SK-N-SH (cell line): ENCODE measurements around the gene PHEX. TPM values are rescaled to one million over a fixed set of nuclear protein-coding genes. Genes with fewer than 3 reads are reported as not detected.

ENCODE experiments used
- CTCF ChIA-PET: fragments of 300-600, 350-600 bp; formaldehyde crosslinking; extraction: SDS; loops from one replicate; lab custom pipeline; 2021; lab: Yijun Ruan, JAX
- POLR2A ChIA-PET: fragments of 350-600 bp; sonication (Branson Sonifier 250); formaldehyde crosslinking; extraction: SDS; loops from one replicate; lab custom pipeline; 2020; ENCODE audit warnings: antibody characterized with exemption, inconsistent platforms; lab: Yijun Ruan, JAX
- DNase-seq: peaks from one replicate; pipeline ENCODE4 v3.0.0; 2012
- H2AFZ ChIP-seq: fragments of 200-600 bp; sonication (generic); 2 replicates; pipeline ENCODE4 v1.8.1; 2016; ENCODE audit warnings: antibody characterized with exemption, mild to moderate bottlenecking, low read depth
- H3F3A ChIP-seq: fragments of 200-600 bp; sonication (generic); replicated peaks from 2 replicates; pipeline ENCODE3; 2016; ENCODE audit warnings: antibody characterized with exemption, mild to moderate bottlenecking; ENCODE audit not compliant: insufficient read depth
- H3K27ac ChIP-seq, 2 experiments: fragments of 200-500 bp in 1 of 2; fragments of 200-600 bp in 1 of 2; sonication (Bioruptor generic) in 1 of 2; sonication (generic), shearing (Covaris generic) in 1 of 2; 2 replicates each; pipeline versions ENCODE4 v1.5.1 to v1.6.1; 2014 to 2016; ENCODE audit warnings: low read depth in 2 of 2, inconsistent platforms in 1 of 2, low read length in 1 of 2, mild to moderate bottlenecking in 1 of 2, mixed read lengths in 1 of 2
- H3K27me3 ChIP-seq: fragments of 200-600 bp; sonication (generic), shearing (Covaris generic); 2 replicates; pipeline ENCODE4 v1.6.1; 2016; ENCODE audit warnings: mixed run types; ENCODE audit not compliant: insufficient read depth
- H3K36me3 ChIP-seq, 2 experiments: fragments of 200-500 bp in 1 of 2; fragments of 200-600 bp in 1 of 2; sonication (Bioruptor generic) in 1 of 2; sonication (generic) in 1 of 2; replicated peaks in 1 of 2; 2 replicates each; pipeline versions ENCODE3 to v1.5.1; 2014 to 2016; ENCODE audit warnings: low read length in 1 of 2, mild to moderate bottlenecking in 1 of 2; ENCODE audit not compliant: insufficient read depth in 2 of 2, control insufficient read depth in 1 of 2
- H3K4me1 ChIP-seq, 2 experiments: fragments of 200-500 bp in 1 of 2; fragments of 200-600 bp in 1 of 2; sonication (Bioruptor generic) in 1 of 2; sonication (generic), shearing (Covaris generic) in 1 of 2; 2 replicates each; pipeline versions ENCODE4 v1.5.1 to v1.6.1; 2014 to 2016; ENCODE audit warnings: low read depth in 1 of 2, low read length in 1 of 2, mixed run types in 1 of 2; ENCODE audit not compliant: insufficient read depth in 2 of 2, control insufficient read depth in 1 of 2
- H3K4me2 ChIP-seq: fragments of 200-600 bp; sonication (generic), shearing (Covaris generic); 2 replicates; pipeline ENCODE4 v1.6.1; 2017; ENCODE audit warnings: mixed run types
- H3K4me3 ChIP-seq, 2 experiments: fragments of 200-500 bp in 1 of 2; fragments of 200-600 bp in 1 of 2; sonication (Bioruptor generic) in 1 of 2; sonication (generic), shearing (Covaris generic) in 1 of 2; 2 replicates each; pipeline versions ENCODE4 v1.5.1 to v1.8.1; 2014 to 2016; ENCODE audit warnings: low read depth in 2 of 2, inconsistent platforms in 1 of 2, low read length in 1 of 2, mild to moderate bottlenecking in 1 of 2, mixed read lengths in 1 of 2, moderate library complexity in 1 of 2
- H3K79me2 ChIP-seq: fragments of 200-600 bp; sonication (generic); 2 replicates; pipeline ENCODE4 v1.8.1; 2017; ENCODE audit warnings: mild to moderate bottlenecking; ENCODE audit not compliant: insufficient read depth
- H3K9ac ChIP-seq: fragments of 200-600 bp; sonication (generic); 2 replicates; pipeline ENCODE4 v1.6.1; 2017; ENCODE audit warnings: mixed run types
- H3K9me2 ChIP-seq: fragments of 200-600 bp; sonication (generic); 2 replicates; pipeline ENCODE4 v1.6.1; 2017; ENCODE audit warnings: mixed run types
- H3K9me3 ChIP-seq: fragments of 200-600 bp; sonication (generic); 2 replicates; pipeline ENCODE4 v1.6.1; 2017; ENCODE audit warnings: mixed run types, mild to moderate bottlenecking, moderate library complexity
- H4K20me1 ChIP-seq: fragments of 200-600 bp; sonication (generic); 2 replicates; pipeline ENCODE4 v1.6.1; 2017; ENCODE audit warnings: mild to moderate bottlenecking, mixed run types; ENCODE audit not compliant: insufficient read depth
- ELF1 ChIP-seq: IDR thresholded peaks from 2 replicates; pipeline ENCODE4 v1.4.0; 2012
- EP300 ChIP-seq, 2 experiments: IDR thresholded peaks; 2 replicates each; pipeline versions ENCODE4 v1.4.0 to v1.6.1; 2012; ENCODE audit warnings: borderline replicate concordance in 1 of 2, low read depth in 1 of 2, low read length in 1 of 2
- FOXM1 ChIP-seq: IDR thresholded peaks from 2 replicates; pipeline ENCODE4 v1.4.0; 2012; ENCODE audit warnings: low read depth, mild to moderate bottlenecking
- MAX ChIP-seq: IDR thresholded peaks from 2 replicates; pipeline ENCODE4 v1.4.0; 2012; ENCODE audit warnings: low read depth
- MXI1 ChIP-seq: IDR thresholded peaks from 2 replicates; pipeline ENCODE4 v1.6.1; 2012; ENCODE audit warnings: mild to moderate bottlenecking, low read depth, low read length, improper control_type of control experiment
- POLR2AphosphoS5 ChIP-seq: IDR thresholded peaks from 2 replicates; pipeline ENCODE4 v1.6.1; 2012; ENCODE audit warnings: low read depth, low read length
- RAD21 ChIP-seq: IDR thresholded peaks from 2 replicates; pipeline ENCODE4 v1.6.1; 2012; ENCODE audit warnings: mild to moderate bottlenecking, low read length
- REST ChIP-seq: IDR thresholded peaks from 2 replicates; pipeline ENCODE4 v1.6.1; 2012; ENCODE audit warnings: mild to moderate bottlenecking, low read depth, low read length, moderate library complexity
- RXRA ChIP-seq: IDR thresholded peaks from 2 replicates; pipeline ENCODE4 v1.4.0; 2012; ENCODE audit warnings: low read depth, mild to moderate bottlenecking, borderline replicate concordance
- SIN3A ChIP-seq: IDR thresholded peaks from 2 replicates; pipeline ENCODE4 v1.6.1; 2012; ENCODE audit warnings: low read depth, mild to moderate bottlenecking, low read length, moderate library complexity, borderline replicate concordance
- SMC3 ChIP-seq: IDR thresholded peaks from 2 replicates; pipeline ENCODE4 v1.6.1; 2012; ENCODE audit warnings: low read depth, low read length, improper control_type of control experiment
- TCF12 ChIP-seq: IDR thresholded peaks from 2 replicates; pipeline ENCODE4 v1.4.0; 2012
- TEAD4 ChIP-seq: IDR thresholded peaks from 2 replicates; pipeline ENCODE4 v1.4.0; 2012; ENCODE audit warnings: mild to moderate bottlenecking, borderline replicate concordance; ENCODE audit not compliant: insufficient read depth
- USF1 ChIP-seq: IDR thresholded peaks from 2 replicates; pipeline ENCODE4 v1.4.0; 2012; ENCODE audit warnings: low read depth, borderline replicate concordance
- USF2 ChIP-seq: fragments of 150-350 bp; IDR thresholded peaks from 2 replicates; pipeline ENCODE4 v1.6.1; 2017; ENCODE audit warnings: antibody characterized with exemption, low read length, low read depth, borderline replicate concordance
- ZBTB33 ChIP-seq: IDR thresholded peaks from 2 replicates; pipeline ENCODE4 v1.4.0; 2012; ENCODE audit warnings: low read depth, borderline replicate concordance
- WGBS: methylation state at CpG from one replicate; pipeline ENCODE4 v1.1.6; 2017; ENCODE audit warnings: low lambda C conversion rate; 5-methylcytosine and 5-hydroxymethylcytosine counted together
- polyA plus RNA-seq, 3 experiments: library from polyadenylated mRNA; depleted of rRNA; stranded (reverse); fragments of >200 nt; gene quantifications; 2 replicates each; pipeline ENCODE4 v1.2.3, GENCODE V29; 2012

The PHEX gene
- polyA plus RNA-seq, 1 of the 3 experiments (the other 2 are of a cell fraction), result 0.35 TPM

DNA sequence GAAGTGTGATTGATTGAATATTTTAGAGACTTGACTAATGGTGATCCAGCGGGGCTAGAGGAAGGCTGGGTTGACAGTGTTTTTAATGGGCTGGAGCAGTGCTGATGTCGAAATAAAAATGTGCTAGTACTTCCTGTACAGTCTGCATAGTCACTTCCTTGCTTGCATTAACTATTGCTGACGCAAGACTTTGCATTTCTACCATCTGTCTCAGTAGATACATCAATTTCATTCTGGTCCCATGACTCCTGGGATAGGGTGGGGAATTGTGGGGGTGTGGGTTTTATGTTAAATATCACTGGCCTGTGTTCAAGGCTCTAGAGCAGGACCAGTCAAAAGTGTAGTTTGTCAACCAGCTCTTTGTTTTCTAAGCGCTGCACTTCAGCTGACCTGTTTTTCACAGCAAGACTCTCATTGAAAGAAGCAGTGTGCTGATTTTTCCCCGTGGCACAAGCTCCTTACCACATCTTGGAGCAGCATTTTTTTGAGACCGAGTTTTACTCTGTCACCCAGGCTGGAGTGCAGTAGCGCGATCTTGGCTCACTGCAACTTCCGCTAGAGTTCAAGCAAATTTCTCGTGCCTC is 35.2 kb upstream of the PHEX start:
- Histone ChIP-seq H3K79me2 (peaks cover 41% of the 10 kb centered on the region), H3K27ac (no peak overlapping the region)
- CTCF ChIA-PET, result interaction anchor here (0.5 to 4.5 kb wide), 3 partner anchors 12 to 175 kb away, joined by 3 to 32 read pairs (median 3); no protein-coding TSS in a partner anchor
- no peak for TF ChIP-seq RAD21
- TF ChIP-seq REST, result no peak
- TF ChIP-seq SMC3, result no peak
- TF ChIP-seq TCF12, result no peak
- no peak for TF ChIP-seq RXRA
- no peak for TF ChIP-seq ZBTB33
- TF ChIP-seq SIN3A, result no peak
- no peak for TF ChIP-seq POLR2AphosphoS5
- TF ChIP-seq MAX, result no peak
- TF ChIP-seq FOXM1, result no peak
- no peak for TF ChIP-seq ELF1
- no peak for TF ChIP-seq MXI1
- no peak for TF ChIP-seq EP300 (IDR thresholded peaks at IDR 0.05; ENCODE audit: borderline replicate concordance in 1 of 2, low read depth in 1 of 2, low read length in 1 of 2)
- TF ChIP-seq USF1, result no peak
- no peak for TF ChIP-seq TEAD4
- no peak for TF ChIP-seq USF2
- TF ChIP-seq, all 33 proteins: peak for 0
- 79% methylated on average over 10 of the region's 10 CpGs for WGBS
- POLR2A ChIA-PET, result no interaction called here
- Histone ChIP-seq H3K4me1 (peaks cover 0 to 3% of the 10 kb centered on the region in 2 experiments; a peak in 1 of 4 replicates), H3K9ac (no peak overlapping the region), H3K36me3 (peaks cover 18 to 47% of the 10 kb centered on the region in 2 experiments), H3K27me3 (no peaks in the 10 kb centered on the region), H3K9me3 (no peaks in the 10 kb centered on the region), H3F3A (peaks cover 4% of the 10 kb centered on the region), H3K4me2 (no peak overlapping the region), H3K9me2 (no peaks in the 10 kb centered on the region), H2AFZ (no peak overlapping the region), H4K20me1 (no peaks in the 10 kb centered on the region), H3K4me3 (no peak overlapping the region)
- no peak for DNase-seq
